ENCODE results near the gene IVL.

Gene IVL

DNA sequence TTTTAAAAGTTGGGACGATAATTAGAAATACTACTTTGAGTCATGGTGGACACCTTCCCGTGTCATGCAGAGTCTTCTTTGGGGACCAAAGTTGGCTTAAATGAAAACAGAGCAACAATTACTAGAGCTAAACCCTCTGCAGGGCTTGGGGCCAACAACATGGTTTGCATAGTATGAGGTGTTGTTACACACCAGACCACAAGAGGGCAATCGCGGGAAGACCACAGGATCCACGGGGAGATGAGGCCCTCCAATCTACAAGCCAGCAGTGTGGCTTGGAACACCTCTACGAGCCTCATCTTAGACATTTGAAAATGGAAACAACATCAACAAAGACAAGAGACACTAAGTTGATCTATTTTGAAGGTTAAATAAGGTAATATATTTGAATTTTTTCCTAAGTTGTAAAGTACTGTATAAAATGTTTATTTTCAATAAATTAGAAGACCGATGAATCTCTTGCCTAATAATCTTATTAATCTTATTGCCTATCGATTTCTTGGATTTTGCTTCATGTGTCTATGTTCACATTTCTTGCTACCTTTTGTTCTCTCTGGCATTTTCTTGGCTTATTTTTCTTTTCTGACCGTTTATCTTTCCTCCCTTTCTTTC, 38.4 kb upstream of the IVL start:
- CTCF ChIA-PET = interaction anchor here (0.6 to 6.0 kb wide), 34 partner anchors 9 to 393 kb away, joined by 3 to 131 read pairs (median 6); partner anchors contain the start of genes IVL, LORICRIN, PRR9 and SMCP
- DNase-seq (ENCODE audit: extremely low spot score) = peak; percentile 77
- TF ChIP-seq CTCF (IDR thresholded peaks at IDR 0.05; ENCODE audit: control extremely low read depth, extremely low read depth, low read depth, missing control alignments) = peak; percentile 85
- POLR2A ChIA-PET = no interaction called here

GRCh38 chr1:152870831-152871730, 37.3 kb upstream of the IVL start:
- POLR2A ChIA-PET = no interaction called here
- CTCF ChIA-PET = interaction anchor here (0.7 to 6.0 kb wide), 35 partner anchors 7 to 392 kb away, joined by 3 to 131 read pairs (median 7); partner anchors contain the start of genes IVL and SMCP
- no peak for DNase-seq (ENCODE audit: extremely low spot score)
- peak; percentile 39 for TF ChIP-seq CTCF (IDR thresholded peaks at IDR 0.05; ENCODE audit: control extremely low read depth, extremely low read depth, low read depth, missing control alignments)

DNA sequence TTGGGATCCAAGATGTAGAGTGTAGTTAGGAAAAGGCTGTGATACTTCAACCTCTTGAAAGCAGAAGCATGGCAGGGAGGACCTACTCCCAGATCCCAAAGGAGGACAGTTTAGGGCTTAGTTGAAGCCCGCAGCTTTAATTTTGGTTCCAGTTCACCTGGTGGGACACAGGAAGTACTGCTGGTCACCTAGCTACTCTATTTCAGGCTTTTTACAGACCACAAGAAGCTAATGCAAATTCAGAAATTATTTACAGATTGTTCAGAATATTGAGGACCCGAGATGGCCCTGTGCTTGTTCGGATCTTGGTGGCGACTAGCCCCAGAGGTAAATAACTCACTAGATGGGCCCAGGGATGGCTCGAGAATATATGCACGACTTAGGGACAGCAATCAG, 36.6 kb upstream of the IVL start:
- DNase-seq (ENCODE audit: extremely low spot score) = no peak
- no peak for TF ChIP-seq CTCF (IDR thresholded peaks at IDR 0.05; ENCODE audit: control extremely low read depth, extremely low read depth, low read depth, missing control alignments)
- CTCF ChIA-PET = interaction anchor here (0.9 to 6.0 kb wide), 13 partner anchors 9 to 406 kb away, joined by 3 to 131 read pairs (median 6); partner anchors contain the start of gene IVL
- POLR2A ChIA-PET = no interaction called here

DNA sequence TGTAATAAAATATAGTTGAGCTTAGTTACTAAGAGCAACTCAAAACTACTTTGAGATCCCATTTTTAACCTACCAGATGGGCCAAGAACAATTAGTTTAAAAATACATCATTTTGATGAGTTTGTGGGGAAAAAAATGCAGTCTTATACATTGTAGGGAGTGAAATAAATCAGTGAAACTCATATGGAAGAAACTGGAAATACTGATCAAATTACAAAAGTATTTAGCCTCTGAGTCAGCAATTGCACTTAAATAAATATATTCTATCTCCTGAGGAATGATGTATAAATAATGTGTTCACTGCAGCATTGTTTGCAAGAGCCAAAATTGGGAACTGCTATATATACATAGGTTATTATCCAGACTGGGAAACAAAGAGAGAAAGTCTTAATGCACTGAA, 34.9 kb upstream of the IVL start:
- POLR2A ChIA-PET = no interaction called here
- no peak for TF ChIP-seq CTCF (IDR thresholded peaks at IDR 0.05; ENCODE audit: control extremely low read depth, extremely low read depth, low read depth, missing control alignments)
- CTCF ChIA-PET = interaction anchor here (1.2 to 6.0 kb wide), 4 partner anchors 38 to 347 kb away, joined by 3 to 131 read pairs (median 52); partner anchors contain the start of gene IVL
- no peak for DNase-seq (ENCODE audit: extremely low spot score)

DNA sequence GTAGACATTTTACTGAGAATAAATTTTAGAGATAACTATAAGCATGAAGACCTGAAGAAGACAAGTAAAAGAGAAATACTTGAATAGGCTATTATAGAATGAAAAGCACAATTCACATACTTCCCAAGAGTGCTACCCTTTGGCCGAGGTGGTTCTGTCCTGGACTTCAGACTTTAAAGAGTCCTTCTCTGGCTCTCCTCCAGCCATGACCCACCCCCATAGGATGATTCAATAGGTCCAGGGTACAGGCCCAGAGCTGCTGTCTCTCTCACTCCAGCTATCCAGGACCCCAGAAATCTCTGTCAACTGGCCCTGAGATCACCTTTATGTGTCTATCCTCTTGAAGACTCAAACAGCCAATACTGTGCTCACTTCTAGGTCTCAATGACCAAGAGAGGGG, 31.5 kb upstream of the IVL start:
- POLR2A ChIA-PET = no interaction called here
- no peak for TF ChIP-seq CTCF (IDR thresholded peaks at IDR 0.05; ENCODE audit: control extremely low read depth, extremely low read depth, low read depth, missing control alignments)

DNA sequence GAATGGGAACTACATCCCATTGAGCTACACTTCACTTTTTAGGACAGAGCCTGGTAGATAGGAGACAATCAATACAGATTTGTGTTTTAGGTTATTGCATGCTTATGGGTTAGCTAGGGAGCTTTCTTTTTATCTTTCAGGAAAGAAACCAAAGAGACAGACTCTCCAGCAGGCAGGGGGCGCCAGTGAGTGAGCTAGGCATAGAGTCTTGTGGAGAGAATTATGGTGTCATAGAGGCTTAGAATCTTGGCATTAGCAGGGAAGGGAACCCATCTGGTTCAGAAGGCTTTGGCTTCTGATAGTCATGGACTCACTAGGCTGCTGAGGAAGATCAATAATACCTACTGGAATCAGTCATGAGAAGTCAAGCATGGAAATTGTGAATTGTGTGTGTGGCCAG, 30.3 kb upstream of the IVL start, which contains the start of gene SMCP:
Gene SMCP (plus strand): TSS at position 281 of the 400 bp plus-strand sequence. CDS start 6,101 bp downstream, outside the sequence.
- peak; percentile 4 for TF ChIP-seq CTCF (IDR thresholded peaks at IDR 0.05; ENCODE audit: control extremely low read depth, extremely low read depth, low read depth, missing control alignments)
- ChIA-PET POLR2A (no interaction called here), CTCF (interaction anchor here (0.8 to 2.5 kb wide), 14 partner anchors 8 to 352 kb away, joined by 3 to 15 read pairs (median 6); partner anchors contain the start of gene IVL)
- DNase-seq (ENCODE audit: extremely low spot score) = no peak

More for the DNA sequence above, 31.5 kb upstream of the IVL start:
- CTCF ChIA-PET = interaction anchor here (1.0 to 2.8 kb wide), 4 partner anchors 12 to 316 kb away, joined by 3 to 11 read pairs (median 6); no protein-coding TSS in a partner anchor
- DNase-seq (ENCODE audit: extremely low spot score) = no peak

All from GM10248 (cell line).